Stimulated activated naive CD8-positive, alpha-beta T cell treated with anti-CD3 and anti-CD28 coated beads, Interleukin-15, Interleukin-2, amounts not matched to agents 100 U/mL and 50 U/mL, for 24 hours (primary cell): ENCODE results near the gene OSM.
A peak's percentile ranks its signal among the peaks of the same experiment; 100 is the strongest.

ENCODE experiments used
- ATAC-seq: fragments of 150-1000 bp; cut with Tn5 transposase; one replicate; pipeline ENCODE4 v1.10.0; 2021
- DNase-seq: peaks from one replicate; pipeline ENCODE4 v3.0.0; 2021

OSM gene

GRCh38 chr22:30266445-30267381 lies at the start of gene OSM:
Gene OSM (minus strand): TSS chr22:30266851. CDS start chr22:30266799, 52 bp downstream.
- DNase-seq (peak; percentile 83), ATAC-seq (peak; percentile 51)

- DNase-seq (no peak), ATAC-seq (no peak)
Observed at GRCh38 chr22:30315962-30316576, 49.4 kb upstream of the OSM start.

- peak; percentile 66 for ATAC-seq
- DNase-seq = peak; percentile 69
Observed at GRCh38 chr22:30314915-30315314, 48.3 kb upstream of the OSM start.

- DNase-seq (no peak), ATAC-seq (no peak)
Observed at GRCh38 chr22:30313527-30314363, 47.1 kb upstream of the OSM start.

- DNase-seq = no peak
- ATAC-seq = peak; percentile 41
Observed at GRCh38 chr22:30312053-30312452, 45.4 kb upstream of the OSM start.

- DNase-seq (no peak), ATAC-seq (no peak)
Observed at GRCh38 chr22:30310881-30311771, 44.5 kb upstream of the OSM start.

- DNase-seq (no peak), ATAC-seq (peak; percentile 45)
Observed at GRCh38 chr22:30309951-30310741, 43.5 kb upstream of the OSM start.

- DNase-seq (no peak), ATAC-seq (no peak)
Observed at GRCh38 chr22:30308518-30309230, 42.0 kb upstream of the OSM start.

- DNase-seq (no peak), ATAC-seq (no peak)
Observed at GRCh38 chr22:30308093-30308492, 41.4 kb upstream of the OSM start.

GRCh38 chr22:30307041-30307574 lies 40.5 kb upstream of the OSM start:
- DNase-seq (no peak), ATAC-seq (no peak)

- ATAC-seq = no peak
- no peak for DNase-seq
Observed at GRCh38 chr22:30306627-30307011, 40.0 kb upstream of the OSM start.

GRCh38 chr22:30305906-30306626 lies 39.4 kb upstream of the OSM start:
- peak; percentile 44 for ATAC-seq
- no peak for DNase-seq

- ATAC-seq = peak; percentile 71
- DNase-seq = peak; percentile 55
Observed at GRCh38 chr22:30305519-30305905, 38.9 kb upstream of the OSM start.

GRCh38 chr22:30304495-30305244 lies 38.0 kb upstream of the OSM start:
- ATAC-seq = no peak
- DNase-seq = no peak

GRCh38 chr22:30302810-30303138 lies 36.1 kb upstream of the OSM start:
- ATAC-seq = no peak
- no peak for DNase-seq

- ATAC-seq (no peak), DNase-seq (no peak)
Observed at GRCh38 chr22:30301995-30302809, 35.6 kb upstream of the OSM start.

GRCh38 chr22:30299322-30299721 lies 32.7 kb upstream of the OSM start:
- ATAC-seq (no peak), DNase-seq (no peak)
